GM21619 (cell line): Measurements from ENCODE around the gene RPLP1.

Experiments used
- ATAC-seq: cut with Tn5 transposase; IDR thresholded peaks from one replicate; pipeline ENCODE4 v1.9.1; 2021; ENCODE audit not compliant: unreplicated experiment

RPLP1 gene

DNA sequence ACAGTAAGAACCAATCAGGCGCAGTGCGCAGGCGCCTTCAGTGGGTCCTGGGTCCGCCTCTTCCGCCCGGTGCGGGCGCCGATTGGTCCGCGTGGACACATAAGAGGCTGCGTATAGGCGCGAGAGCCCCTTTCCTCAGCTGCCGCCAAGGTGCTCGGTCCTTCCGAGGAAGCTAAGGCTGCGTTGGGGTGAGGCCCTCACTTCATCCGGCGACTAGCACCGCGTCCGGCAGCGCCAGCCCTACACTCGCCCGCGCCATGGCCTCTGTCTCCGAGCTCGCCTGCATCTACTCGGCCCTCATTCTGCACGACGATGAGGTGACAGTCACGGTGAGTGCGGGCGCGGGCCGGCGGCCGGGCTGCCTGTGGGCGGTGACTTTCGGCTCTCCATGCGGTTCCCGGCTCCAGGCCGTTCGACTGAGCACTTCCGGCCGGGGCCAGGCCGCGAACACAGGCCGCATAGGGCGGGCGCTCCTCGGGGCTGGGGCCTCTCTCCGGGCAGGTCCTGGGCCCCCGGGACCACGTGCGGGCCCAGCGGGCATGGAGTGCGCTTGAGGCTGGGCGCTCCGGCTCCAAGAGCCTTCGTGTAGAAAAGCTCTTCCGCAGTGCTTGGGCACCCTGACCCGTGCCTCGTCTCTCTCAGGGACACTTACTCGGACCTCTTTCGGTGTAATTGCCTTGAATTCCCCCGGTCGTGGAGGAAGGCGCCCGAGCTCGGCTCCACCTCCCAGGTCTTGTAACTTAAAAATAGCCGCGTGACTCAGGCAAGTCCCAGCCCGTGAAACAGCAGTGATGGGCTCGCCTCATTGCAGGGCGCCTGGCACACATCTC lies at the start of gene RPLP1:
TSS of gene RPLP1 (plus strand) at position 127 of the 830 bp plus-strand sequence. CDS start at position 258, 131 bp downstream.
- ATAC-seq = peak; percentile 79

DNA sequence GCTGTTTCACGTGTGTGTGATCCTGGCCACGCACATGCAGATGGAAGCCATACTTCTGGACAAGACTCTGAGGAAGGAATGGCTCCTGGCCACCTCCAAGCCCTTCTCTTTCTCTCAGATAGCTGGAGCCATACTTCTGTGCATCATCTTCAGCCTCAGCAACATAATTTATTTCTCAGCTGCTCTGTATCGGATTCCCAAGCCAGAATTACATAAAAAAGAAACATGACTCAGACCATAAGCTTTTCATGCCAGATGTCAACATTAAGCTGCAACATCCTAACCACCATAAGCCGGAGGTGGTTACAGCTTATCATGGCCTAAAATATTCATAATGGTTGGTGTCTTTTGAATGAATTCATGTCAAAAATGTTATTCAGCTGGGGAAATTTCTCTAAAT lies 49.0 kb upstream of the RPLP1 start:
- ATAC-seq = no peak

DNA sequence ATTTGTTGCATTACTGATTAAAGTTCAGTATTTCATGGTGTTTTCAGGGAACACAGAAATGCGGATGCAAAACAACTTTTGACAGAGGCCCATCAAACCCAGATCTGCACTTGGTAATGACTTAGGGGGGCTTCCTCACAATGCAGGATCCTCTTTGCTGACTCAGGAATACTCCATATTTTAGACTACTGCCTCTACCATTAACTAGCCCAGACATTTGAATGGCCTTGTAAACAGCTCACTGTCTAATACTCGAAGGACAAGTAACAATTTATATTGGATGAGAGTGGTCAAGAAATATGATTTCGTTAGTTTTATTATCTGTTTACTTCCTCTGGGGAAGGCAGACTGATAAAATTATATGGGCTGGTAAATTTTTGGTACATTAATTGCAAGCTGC lies 47.5 kb upstream of the RPLP1 start:
- no peak for ATAC-seq

DNA sequence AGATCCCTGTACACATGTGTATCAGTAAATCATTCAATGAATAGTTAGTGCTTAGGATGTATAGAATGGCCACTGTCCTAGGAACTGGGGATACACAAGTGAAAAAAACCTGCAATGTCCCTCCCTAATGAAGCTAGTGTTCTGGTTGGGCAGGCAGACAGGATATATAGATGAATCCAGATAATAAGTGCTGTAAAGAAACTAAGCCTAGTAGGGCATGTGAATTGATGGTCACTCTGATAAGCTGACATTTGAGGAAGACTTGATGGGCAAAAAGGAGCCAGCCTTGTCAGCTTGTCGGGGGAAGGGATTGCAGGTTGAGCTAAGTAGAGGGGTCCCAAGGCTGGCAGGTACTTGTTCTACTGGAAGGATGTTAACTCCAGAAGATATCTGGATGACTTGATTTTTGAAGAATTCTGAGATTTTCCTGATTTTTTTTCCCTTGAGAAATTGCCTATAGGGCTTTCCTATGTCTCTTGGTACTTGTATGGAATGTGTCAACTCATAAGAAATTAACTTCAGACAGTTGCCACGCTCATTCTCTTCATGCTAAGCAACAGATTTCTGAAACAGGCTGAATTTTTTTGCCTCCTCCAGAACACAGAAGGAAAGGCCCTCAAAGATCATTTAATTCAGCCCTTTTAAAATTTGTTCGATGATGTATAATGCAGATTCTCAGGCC lies 44.8 kb upstream of the RPLP1 start:
- ATAC-seq = no peak

DNA sequence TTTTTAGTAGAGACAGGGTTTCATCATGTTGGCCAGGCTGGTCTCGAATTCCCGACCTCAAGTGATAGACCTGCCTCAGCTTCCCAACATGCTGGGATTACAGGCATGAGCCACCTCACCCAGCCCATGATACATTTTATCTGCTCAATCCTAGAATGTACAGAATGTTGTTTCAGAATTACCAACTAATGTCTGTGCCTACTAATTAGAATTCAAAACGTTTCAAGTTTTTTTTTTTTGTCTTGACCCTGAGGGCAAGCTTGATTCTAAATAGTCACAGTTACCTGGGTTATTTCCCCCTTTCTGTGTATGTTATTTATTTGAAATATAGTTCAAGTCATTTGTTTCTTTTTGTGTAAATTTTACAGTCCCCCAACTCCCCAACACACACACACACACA lies 43.8 kb upstream of the RPLP1 start:
- ATAC-seq = no peak

DNA sequence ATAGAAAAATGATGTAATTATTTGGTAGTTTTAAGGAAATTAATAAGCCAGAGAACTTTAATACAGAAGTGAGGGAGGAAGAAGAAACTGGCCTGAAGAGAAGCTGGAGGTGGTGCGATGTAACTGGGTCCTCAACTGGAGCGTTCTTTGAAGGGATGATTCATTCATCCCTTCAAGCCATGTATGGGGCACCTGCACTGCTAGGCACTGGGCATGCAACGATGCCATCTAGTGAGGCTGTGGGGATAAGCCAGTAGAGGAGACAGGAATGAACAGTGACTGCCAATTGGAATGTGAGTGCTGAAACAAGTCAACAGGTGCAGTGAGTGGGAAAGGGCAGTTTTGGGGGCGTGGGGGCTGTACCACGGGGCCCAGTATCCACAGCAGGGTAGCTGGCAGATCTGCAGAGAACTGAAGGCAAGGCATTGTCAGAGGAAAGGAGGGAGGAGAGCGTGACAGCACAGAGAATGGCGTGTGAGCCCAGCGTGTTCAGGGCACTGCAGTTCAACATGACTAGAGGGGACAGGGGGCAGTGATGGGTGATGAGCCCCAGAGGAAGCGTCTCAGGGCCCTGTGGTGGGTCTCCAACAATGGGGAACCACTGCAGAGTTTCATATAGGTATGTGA lies 42.3 kb upstream of the RPLP1 start:
- no peak for ATAC-seq

DNA sequence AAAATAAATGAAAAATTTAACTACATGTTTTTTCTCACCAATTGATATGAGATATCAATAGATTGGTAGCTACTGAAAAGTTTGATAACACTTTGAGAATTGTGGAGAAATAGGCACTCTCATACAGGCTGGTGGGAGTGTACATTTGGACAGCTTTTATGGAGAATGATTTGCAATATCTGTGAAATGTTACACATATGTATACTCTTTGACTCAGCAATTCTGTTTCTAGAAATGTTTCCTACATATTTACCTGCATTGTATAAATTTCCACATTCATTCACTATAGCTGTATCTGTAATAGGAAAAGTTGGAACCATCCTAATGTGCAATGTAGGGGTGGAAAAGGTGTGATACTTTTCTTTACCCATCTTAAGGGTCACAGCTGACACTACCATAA lies 40.3 kb upstream of the RPLP1 start:
- ATAC-seq = no peak

DNA sequence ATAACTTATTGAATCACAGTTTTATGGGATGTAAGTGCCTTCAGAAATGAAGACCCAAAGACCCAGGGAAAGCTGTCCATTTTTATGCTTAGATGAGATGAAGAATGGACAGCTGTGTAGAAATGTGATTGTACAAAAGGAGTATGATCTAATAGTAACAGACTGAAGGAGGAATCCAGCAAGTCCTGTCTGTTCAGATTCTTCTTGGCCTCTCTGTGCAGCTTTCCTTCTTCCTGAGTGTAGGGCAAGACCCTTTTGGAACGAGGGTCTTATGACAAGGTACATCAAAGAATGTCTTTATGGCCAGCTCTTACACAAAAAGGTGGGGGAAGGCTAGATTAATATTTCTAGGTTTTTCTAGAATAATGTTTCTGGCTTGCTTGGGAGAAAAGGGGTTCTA lies 39.9 kb upstream of the RPLP1 start:
- ATAC-seq = no peak

DNA sequence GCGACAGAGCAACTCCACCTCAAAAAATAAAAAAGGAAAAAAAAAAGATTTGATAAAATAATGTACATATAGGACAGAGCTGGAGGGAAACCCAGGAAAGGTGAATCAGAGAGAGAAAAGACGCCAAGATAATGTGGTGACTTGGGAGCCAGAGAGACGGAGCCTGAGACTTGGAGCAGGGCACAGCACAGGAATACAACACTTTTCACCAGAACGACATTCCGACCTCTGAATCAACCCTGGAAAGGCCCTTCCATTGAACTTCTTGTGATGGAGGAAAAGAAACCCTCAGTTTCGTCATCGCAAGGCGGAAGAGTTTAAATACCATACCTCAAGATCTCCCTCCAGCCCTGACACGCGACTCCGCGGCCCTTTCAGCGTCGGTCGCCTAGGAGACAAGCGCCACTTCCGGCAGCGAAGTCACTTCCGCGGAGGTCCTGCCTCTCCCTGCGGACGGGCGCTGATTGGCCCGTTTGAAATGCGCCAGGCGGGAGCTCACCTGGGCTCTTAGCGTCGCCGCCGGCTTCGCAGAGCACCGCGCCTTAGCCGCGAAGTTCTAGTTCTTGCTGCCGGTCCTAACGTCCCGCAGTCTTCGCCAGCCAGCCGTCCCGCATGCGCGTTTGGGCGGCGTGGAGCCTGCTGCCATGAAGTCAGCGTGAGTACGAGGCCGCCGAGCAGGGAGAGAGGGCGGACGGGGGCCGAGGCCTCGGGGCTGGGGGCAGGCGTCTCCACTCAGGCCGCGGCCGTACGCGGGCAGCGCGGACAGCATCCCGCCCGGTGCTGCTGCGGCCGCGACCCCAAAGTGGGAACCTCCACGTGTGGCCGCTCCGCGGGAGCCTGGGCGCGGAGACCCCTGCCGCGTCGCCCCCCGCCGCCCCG lies 38.6 kb upstream of the RPLP1 start, which contains the start of gene KIF23:
TSS of gene KIF23 (plus strand) at position 528 of the 879 bp plus-strand sequence. CDS start at position 645, 117 bp downstream.
- peak; percentile 90 for ATAC-seq

DNA sequence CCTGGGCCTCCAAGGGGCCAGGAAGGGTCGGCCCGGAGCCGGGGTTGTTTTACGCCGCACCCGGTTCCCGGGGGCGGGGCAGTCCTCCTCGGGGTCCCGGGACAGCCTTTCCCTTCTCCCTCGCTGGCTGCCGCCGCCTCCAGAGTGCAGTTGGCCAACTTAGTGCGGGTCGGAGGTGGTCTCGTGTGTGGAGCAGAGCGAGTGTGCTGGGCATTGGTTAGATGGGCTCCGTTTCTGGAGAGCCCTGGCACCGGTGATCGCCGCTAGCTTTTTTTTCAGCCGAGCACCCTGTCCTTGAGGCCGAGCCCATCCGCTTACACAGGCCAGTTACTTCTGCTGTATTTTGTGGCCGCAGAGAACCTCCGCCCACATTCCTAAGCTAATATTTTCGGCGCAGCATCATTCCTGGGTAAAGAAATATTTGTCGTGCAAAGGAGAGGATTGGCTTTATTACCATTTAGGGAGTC lies 37.9 kb upstream of the RPLP1 start:
- ATAC-seq = peak; percentile 35

DNA sequence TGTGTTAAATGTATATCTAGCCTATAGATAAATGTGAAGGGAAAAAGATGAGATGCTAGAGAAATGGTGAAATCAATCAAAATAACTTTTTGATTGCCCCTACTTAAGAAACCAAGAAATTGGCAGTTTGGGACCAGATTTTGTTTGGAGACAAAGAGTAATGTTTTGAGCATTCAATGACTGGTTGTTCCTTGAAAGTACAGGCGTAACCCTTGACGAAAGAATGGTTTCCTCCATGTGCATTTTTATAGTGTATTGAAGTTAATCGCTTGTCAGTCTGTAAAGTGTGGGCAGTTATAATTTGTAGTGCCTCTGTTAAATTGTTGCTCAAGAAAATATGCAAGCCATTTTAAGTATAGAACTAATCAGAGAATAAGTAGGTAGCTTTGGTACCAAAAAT lies 37.2 kb upstream of the RPLP1 start:
- no peak for ATAC-seq

DNA sequence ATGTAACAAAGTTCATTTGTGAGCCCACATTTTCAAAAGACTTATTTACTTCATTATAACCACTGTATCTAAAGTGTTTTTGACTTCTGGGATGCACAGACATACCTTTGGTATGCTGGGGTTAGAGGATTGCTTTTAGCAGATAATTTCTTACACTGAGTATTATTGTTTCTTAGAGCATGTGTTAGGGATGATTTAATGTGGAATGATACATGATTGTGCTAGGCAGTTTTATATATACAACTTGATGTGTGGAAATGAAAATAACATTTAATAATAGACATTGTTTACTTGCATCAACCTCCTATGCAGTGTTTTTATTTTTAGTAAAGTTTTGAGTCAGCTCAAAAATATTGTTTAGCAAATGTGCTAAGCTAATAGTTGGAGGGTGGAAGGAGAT lies 35.0 kb upstream of the RPLP1 start:
- no peak for ATAC-seq

DNA sequence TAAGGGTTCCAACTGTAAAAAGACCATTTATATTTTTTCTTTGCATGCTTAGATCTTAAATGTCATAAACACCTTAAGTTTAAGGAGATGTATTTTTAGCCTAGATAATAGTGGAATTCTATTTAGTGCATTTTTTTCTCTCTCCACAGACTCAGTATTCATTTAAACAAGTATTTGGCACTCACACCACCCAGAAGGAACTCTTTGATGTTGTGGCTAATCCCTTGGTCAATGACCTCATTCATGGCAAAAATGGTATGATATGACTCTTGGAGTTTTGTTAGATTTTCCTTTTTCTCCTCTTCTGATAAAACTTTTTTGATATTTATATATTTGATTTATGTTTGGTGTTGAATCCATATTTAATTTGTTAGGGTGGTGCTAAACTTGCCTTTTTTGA lies 31.1 kb upstream of the RPLP1 start:
- ATAC-seq = no peak

DNA sequence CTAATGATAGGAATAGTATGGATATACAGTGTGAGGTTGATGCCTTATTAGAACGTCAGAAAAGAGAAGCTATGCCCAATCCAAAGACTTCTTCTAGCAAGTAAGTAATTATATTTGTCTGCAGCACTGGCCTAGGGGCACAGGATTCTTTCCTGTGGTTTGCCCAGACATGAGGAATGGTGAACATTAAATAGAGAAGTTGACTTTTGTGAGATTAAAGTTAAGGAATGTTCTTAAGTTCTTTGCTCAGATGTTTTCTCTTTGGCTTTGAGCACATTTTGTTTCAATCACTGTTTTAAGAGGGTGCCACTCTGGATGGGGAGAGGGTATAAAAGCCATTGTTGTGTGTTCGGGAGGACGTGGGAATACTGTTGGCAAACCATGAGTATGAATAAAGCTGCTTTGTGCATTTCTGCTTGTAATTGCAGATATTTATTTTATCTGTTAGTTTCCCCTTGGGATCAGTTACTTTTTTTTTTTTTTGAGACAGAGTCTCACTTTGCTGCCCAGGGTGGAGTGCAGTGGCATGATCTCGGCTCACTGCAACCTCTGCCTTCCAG lies 30.2 kb upstream of the RPLP1 start:
- ATAC-seq = no peak

DNA sequence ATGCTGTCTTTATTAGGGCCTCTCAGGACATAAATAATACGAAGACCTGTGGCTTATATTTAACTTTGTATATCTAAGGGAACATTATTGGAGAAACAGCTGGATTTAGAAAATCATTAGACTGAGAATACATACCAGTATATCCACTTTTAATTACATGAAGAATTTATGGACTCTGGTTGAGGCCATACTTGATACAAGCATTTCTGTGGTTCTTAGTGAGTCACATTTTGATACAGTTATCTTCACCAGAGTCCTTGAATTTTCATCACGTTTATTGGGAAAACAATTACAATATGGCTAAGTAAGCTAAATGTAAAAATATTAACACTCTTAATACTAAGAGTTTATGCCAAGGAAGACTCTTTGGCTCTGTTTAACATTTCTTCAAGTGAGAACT lies 28.6 kb upstream of the RPLP1 start:
- ATAC-seq = no peak

DNA sequence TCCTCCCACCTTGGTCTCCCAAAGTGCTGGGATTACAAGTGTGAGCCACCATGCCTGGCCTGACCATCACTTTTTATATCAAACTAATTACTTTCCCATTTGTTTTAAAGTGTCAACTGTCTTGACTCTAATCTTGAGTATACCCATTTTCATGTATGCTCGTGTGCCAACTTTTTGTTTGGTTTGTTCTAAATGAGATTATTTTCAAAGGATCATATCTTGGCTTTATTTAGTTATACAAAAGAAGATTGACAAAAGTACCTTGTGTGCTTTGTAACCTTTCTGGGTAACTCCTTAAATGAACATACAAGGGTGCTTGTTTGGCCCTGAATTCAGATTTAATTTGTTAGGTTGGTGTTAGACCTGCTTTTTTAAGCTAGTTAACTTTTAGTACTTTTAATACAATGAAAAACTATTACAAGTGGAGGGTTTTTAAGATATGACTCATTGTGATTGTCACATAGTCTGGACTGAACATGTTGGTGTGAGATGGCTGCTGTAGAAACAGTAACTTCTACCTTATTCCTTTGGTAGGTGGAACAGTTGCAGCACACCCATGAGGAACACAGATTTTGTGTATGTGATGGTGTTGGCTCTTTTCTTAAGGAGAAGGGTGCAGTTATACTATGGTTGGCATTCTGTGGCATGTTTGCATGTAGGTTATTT lies 27.7 kb upstream of the RPLP1 start:
- no peak for ATAC-seq

DNA sequence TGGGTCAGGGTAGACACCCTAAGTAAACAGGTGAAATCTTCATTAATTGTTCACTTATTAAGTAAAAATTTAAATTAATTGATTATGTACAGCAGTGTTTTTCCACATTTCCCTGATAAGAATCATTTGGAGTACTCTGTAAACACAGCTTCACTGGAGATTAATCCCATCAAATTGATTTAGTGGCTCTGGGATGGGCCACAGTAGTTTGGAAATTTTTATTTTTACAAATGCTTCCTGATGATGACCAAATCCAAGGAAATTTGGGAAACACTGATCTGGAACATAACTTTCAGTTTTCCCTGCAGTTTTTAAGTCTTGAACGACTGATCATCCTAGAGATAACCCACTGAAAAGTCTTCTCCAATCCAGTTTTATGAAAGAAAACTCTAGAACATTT lies 18.8 kb upstream of the RPLP1 start:
- no peak for ATAC-seq

DNA sequence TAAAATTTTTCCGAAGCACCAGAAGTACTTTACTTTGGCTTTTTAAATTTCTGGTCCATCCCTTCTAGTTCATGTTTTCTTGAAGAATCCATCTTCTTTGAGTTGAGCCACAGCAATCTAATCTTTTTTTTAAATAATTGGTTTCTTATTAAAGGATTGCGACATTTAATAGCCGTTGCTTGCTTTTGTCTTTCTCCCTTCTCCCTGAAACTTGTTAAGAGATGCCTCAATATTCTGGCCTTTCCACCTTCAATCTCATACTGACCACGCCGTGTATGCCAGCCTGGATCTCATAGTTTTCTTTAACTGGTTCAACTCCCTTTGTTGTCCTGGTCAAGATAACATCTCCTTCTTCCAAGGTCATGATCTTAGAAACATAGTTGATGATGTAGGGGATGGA lies 18.4 kb upstream of the RPLP1 start:
- ATAC-seq = no peak

DNA sequence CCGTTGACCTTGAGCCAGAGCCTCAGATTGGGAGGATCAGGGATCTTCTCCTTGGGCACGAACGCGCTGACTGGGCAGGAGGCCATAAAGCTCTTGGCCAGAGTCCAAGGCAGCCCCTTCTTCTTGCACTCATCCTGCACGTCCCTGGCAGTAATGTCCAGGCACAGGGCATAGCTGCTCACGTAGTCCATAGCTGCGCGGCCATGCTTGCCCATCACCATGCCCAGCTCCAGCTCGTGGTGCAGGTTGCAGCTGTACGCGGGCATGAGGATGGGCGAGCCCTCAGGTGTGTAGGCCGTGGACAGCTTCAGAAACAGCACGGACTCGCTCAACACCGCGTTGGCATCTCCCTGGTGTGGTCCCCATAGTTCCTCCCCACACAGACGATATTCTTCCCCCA lies 17.9 kb upstream of the RPLP1 start:
- no peak for ATAC-seq

DNA sequence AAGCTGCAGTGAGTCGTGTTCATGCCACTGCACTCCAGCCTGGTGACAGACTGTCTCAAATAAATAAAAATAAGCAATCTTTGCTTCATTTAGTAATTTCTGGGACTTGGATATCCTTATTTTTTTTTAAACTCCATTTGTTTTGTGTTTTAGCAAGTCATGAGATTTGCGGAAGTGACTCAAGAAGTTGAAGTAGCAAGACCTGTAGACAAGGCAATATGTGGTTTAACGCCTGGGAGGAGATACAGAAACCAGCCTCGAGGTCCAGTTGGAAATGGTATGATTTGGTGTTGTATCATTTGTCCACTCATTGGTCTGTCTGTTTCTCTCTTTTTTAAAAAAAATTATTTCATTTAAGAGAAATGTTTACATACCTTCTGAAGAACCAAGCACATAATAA lies 16.6 kb upstream of the RPLP1 start:
- ATAC-seq = no peak
